Activated T-cell treated with anti-CD3 and anti-CD28 coated beads, Interleukin-2, amount 50 U/mL, for 72 hours (primary cell): ENCODE results near the gene ZNHIT1. TPM values are rescaled to one million over a fixed set of nuclear protein-coding genes. Genes with fewer than 3 reads are reported as not detected.
"Not testable (repeated sequence)": the region's sequence is repeated elsewhere in the genome, so short reads cannot be mapped to it uniquely, and the experiment has no call there.

ENCODE experiments used
- ATAC-seq, 2 donors: fragments of 150-1000 bp; cut with Tn5 transposase; replicated peaks in 1 of 2; 2 replicates each; pipeline ENCODE4 v1.10.0; 2021; ENCODE audit warnings: moderate library complexity in 2 of 2, mild to moderate bottlenecking in 1 of 2
- DNase-seq, 2 donors: peaks; one replicate each; pipeline ENCODE4 v3.0.0; 2021 to 2022; ENCODE audit warnings: mixed read lengths in 1 of 2
- H3K27ac Mint-ChIP-seq: one replicate; pipeline ENCODE4 v1.8.0; 2022; ENCODE audit warnings: mild to moderate bottlenecking, moderate library complexity, mixed read lengths
- H3K27me3 Mint-ChIP-seq: one replicate; pipeline ENCODE4 v1.8.0; 2022; ENCODE audit warnings: low read depth, mixed read lengths
- H3K36me3 Mint-ChIP-seq, 2 donors: one replicate each; pipeline ENCODE4 v1.8.0; 2022; ENCODE audit warnings: mixed read lengths in 2 of 2, mild to moderate bottlenecking in 1 of 2; ENCODE audit not compliant: insufficient read depth in 2 of 2
- H3K4me1 Mint-ChIP-seq: one replicate; pipeline ENCODE4 v1.8.0; 2022; ENCODE audit warnings: low read depth, mixed read lengths
- H3K4me3 Mint-ChIP-seq, 2 donors: one replicate each; pipeline ENCODE4 v1.8.0; 2022; ENCODE audit warnings: mild to moderate bottlenecking in 2 of 2, mixed read lengths in 2 of 2, moderate library complexity in 2 of 2
- H3K9me3 Mint-ChIP-seq, 2 donors: one replicate each; pipeline ENCODE4 v1.8.0; 2022; ENCODE audit warnings: mixed read lengths in 2 of 2
- total RNA-seq, 2 donors: library from RNA; stranded (reverse); gene quantifications; one replicate each; pipeline ENCODE4 v1.2.3, GENCODE V29; 2022

ZNHIT1 gene
- total RNA-seq, 2 donors from 2014 or later: 36.6 to 38.9 TPM

DNA sequence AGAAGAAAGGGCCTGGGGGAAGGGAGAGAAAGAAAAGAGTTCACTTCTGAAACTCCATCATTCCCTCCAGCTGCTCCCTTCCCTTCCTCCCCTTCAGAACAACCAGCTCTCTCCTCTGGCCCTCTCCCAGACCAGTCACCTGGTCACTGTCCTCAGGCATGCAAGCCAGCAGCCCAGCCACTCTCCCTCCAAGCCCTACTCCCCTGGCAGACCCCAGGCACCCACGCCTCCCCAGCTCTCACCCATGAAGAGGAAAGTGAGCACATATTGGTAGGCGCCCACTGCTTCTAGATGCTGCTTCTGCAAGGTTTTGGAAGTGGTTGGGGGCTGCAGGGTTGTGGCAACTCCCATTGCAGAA, 17.5 kb upstream of the ZNHIT1 start:
- H3K27ac Mint-ChIP-seq: no peak overlapping the region
- ATAC-seq (no peak), DNase-seq (no peak)
- peaks cover 13% of the 10 kb centered on the region for H3K4me1 Mint-ChIP-seq
- H3K36me3 Mint-ChIP-seq: no peaks in the 10 kb centered on the region
- peaks cover 39% of the 10 kb centered on the region for H3K27me3 Mint-ChIP-seq
- H3K9me3 Mint-ChIP-seq: no peaks in the 10 kb centered on the region
- peak overlapping the region in 1 of 2 donors; percentile 54 for H3K4me3 Mint-ChIP-seq

DNA sequence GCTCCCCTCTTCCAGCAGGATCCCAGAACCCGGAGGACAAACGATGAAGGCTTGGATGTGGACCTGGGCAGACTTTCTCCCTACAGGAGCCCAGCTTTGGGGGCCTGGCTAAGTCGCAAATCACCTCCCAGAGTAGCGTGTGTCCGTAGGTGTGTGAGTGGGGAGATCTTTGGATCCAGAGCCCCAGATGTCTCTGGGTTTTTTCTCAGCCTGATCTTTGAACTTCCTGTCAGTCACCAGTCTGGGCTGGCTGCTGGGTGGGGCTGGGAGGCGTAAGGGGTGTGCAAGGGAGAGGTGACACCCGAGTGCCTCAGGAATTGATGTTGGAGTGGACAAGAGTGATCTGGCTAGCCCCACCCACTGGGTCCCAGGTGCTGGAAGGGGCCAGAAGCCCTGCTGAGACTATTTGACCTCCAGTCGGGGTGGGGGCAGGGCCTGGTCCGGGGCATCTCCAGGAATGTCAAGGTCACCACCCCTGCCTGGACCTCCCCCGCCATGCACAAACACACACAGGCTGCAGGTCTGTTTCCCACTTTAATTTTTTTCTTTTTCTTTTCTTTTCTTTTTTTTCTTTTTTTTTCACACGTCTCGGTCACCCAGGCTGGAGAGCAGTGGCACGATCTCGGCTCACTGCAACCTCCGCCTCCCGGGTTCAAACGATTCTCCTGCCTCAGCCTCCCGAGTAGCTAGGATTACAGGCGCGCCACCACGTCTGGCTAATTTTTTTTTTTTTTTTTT, 16.9 kb upstream of the ZNHIT1 start, which contains the start of gene MOGAT3:
Gene MOGAT3 (minus strand): TSS at position 175 of the 738 bp plus-strand sequence. CDS start 182 bp downstream, outside the sequence.
- Mint-ChIP-seq H3K9me3 (no peaks in the 10 kb centered on the region), H3K4me1 (peaks cover 13% of the 10 kb centered on the region), H3K27ac (no peak within 1 kb of the TSS), H3K27me3 (peaks cover 39% of the 10 kb centered on the region), H3K4me3 (peak within 1 kb of the TSS in 1 of 2 donors; percentile 54), H3K36me3 (no peaks in the 10 kb centered on the region)
- DNase-seq (no peak), ATAC-seq (no peak)

DNA sequence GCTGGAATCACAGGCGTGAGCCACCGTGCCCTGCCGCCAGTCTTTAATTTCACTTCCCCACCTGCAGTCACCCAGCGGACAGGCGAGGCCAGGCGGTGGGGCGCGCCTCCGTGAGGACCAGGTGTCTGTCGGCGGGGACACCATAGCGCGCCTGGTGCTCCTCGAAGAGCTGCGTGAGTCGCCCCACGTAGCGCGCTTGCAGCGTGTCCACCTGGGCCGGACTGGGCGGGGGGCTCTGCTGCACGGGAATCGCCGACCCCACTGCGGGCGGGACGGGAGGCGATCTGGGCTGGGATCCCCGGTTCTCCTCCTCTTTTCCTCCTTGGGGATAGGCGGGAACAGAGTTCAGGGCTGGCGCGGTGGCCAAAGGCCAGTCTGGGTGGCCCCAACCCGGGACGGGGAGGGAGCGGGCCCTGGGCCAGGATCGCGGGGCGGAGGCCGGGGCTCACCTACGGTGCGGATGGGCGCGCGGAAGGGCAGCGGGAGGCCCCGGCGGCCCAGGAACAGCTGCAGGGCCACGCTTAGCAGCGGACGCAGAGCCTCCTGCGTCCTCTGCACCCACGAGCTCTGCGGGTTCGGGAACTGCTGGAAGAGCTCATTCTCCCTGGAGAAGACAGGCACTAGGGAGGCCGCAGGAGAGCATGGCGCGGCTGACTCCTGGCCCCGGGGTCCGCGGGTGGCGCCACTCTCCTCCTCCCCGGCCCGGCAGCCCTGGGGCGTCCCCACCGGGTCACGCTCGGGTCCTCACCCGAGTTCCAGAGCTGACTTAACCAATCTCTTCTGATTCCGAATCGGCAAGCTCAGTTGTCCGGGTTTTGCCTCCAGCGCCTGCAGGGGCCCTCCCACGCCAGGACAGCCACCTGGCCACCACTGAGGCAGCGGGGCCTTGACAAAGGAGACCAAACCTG, 16.0 kb upstream of the ZNHIT1 start:
- no peaks in the 10 kb centered on the region for H3K36me3 Mint-ChIP-seq
- peaks cover 13% of the 10 kb centered on the region for H3K4me1 Mint-ChIP-seq
- peak overlapping the region in 1 of 2 donors; percentile 40 for H3K4me3 Mint-ChIP-seq
- ATAC-seq (no peak), DNase-seq (no peak)
- no peak overlapping the region for H3K27ac Mint-ChIP-seq
- no peaks in the 10 kb centered on the region for H3K9me3 Mint-ChIP-seq
- peaks cover 39% of the 10 kb centered on the region for H3K27me3 Mint-ChIP-seq

DNA sequence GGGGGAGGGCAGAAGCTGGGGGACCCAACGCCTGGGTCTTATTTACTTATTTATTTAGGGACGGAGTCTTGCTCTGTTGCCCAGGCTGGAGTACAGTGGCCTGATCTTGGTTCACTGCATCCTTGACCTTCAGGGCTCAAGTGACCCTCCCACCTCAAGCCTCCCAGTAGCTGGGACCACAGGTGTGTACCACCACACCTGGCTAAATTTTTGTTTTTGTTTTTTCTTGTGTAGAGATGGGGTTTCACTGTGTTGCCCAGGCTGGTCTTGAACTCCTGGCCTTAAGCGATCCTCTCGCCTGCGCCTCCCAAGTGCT, 15.4 kb upstream of the ZNHIT1 start:
- no peak for ATAC-seq
- no peaks in the 10 kb centered on the region for H3K9me3 Mint-ChIP-seq
- peaks cover 13% of the 10 kb centered on the region for H3K4me1 Mint-ChIP-seq
- H3K27me3 Mint-ChIP-seq: peaks cover 39% of the 10 kb centered on the region
- no peak overlapping the region for H3K27ac Mint-ChIP-seq
- DNase-seq: no peak
- H3K36me3 Mint-ChIP-seq: no peaks in the 10 kb centered on the region
- peak overlapping the region in 1 of 2 donors; percentile 15 for H3K4me3 Mint-ChIP-seq

DNA sequence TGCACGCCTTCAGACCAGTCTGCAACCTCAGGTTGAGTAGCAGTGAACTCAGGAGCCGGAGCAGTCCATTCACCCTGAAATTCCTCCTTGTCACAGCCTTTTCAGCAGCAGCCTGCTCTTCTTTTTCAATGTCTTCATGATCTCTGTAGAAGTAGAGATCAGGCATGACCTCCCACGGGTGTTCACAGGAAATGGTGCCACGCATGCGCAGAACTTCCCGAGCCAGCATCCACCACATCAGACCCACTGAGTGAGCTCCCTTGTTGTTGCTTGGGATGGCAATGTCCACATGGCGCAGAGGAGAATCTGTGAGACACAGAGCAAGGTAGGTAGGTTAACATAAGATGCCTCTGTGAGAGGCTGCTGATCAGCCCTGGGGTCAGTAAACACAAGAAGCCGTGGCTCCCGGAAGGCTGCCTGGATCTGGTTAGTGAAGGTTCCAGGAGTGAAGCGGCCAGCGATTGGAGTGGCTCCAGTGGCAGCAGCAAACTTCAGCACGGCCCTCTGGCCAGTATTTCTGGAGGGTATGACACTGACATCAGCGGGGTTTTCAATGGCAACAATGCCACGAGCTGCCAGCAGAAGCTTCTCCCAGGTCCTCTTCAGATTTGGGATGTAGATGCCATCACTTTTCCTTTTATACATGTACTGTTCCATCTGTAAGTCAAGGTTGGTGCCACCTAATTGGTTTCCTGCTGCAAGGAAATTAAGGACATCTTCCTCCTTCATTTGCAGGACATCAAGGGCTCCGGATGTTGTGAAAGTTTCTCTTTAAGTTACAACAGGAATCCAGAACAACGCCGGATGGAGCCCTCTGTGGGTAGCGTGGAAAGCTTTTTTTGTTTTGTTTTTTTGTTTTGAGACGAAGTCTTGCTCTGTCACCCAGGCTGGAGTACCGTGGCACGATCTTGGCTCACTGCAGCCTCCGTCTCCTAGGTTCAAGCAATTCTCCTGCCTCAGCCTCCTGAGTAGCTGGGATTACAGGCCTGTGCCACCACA, 13.9 kb upstream of the ZNHIT1 start:
- Mint-ChIP-seq H3K27ac (peak overlapping the region; percentile 22), H3K4me3 (peak overlapping the region; percentile 44 to 52), H3K4me1 (peaks cover 13% of the 10 kb centered on the region), H3K27me3 (peaks cover 39% of the 10 kb centered on the region)
- ATAC-seq: peak in 1 of 2 donors; percentile 38
- not testable (repeated sequence) for H3K9me3 Mint-ChIP-seq, DNase-seq, H3K36me3 Mint-ChIP-seq

DNA sequence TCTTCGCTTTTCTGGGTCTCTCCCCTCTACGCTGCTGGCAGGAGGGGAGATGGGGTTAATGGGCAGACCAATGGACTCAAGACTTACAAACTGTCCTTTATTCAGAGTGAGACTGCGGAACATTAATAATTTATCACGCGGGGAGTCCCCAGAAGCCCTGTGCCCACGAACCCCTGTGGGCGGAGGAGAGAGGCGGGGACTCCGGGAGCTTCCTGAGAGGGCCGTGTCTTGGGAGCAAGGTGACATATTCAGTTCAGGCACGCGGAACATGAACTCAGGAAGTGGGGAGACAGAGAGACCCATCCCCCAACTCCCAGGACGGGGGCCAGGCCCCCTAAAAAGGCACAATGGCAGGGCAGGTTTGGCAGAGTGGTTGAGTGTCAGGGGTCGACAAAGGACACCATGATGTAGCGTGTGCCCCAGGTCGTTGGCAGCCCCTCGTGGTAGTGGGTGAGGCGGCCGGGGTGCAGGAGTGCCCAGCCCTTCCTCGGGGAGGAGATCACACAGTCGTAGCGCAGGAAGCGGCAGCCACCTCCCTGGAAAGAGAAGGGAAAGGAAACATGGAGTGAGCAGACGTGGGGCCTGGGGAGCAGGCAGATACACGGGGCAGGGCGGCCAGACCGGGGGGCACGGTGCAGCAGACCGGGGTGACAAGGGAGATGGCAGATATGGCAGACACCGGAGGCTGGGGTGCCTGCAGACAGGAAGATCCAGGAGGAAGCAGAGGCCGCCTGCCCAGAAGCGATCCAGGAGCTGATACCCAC, 11.9 kb upstream of the ZNHIT1 start:
- peaks cover 0 to 2% of the 10 kb centered on the region in 2 donors for H3K36me3 Mint-ChIP-seq
- no peak overlapping the region for H3K4me3 Mint-ChIP-seq
- DNase-seq: no peak
- H3K9me3 Mint-ChIP-seq: no peaks in the 10 kb centered on the region
- no peak for ATAC-seq
- no peak overlapping the region for H3K27ac Mint-ChIP-seq
- peaks cover 8% of the 10 kb centered on the region for H3K4me1 Mint-ChIP-seq
- peaks cover 26% of the 10 kb centered on the region for H3K27me3 Mint-ChIP-seq

DNA sequence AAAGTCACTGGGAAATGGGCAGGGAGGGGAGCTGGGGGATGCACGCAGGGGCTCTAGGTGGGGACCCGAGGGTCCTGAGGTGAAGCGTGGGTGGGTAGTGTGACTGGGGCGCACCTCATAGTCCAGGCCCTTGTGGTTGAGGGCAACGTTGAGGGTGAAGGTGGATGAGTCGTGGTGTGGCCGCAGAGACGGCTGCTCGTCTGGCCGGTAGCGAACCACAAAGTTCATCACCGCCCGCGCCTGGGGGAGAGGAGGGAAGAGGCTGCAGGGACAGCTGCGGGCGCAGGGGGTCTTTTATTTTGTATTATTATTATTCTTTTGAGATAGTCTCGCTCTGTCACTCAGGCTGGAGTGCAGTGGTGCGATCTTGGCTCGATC, 11.3 kb upstream of the ZNHIT1 start:
- Mint-ChIP-seq H3K4me3 (no peak overlapping the region), H3K36me3 (peaks cover 0 to 2% of the 10 kb centered on the region in 2 donors), H3K27me3 (peaks cover 20% of the 10 kb centered on the region), H3K27ac (no peak overlapping the region), H3K9me3 (no peaks in the 10 kb centered on the region), H3K4me1 (peaks cover 8% of the 10 kb centered on the region)
- no peak for DNase-seq
- ATAC-seq: no peak

DNA sequence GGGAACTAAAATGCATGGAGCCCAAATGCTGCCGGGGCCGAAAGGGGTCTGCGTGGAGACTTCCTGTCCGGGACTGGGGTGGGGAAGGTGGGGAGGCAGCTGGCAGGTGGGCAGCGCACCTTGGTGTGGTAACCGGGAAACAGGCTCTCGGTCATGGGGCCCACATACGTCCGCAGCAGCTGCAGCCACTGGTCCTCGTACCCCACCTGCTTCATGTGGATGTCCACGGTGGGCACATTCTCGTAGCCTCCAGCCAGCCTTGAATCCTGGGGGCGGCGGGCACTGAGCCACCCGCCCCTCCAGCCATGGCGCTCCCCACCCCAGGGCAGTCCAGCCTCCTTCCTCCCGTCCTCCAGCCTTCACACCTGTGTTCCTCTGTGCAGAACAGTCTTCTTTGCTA, 10.5 kb upstream of the ZNHIT1 start:
- Mint-ChIP-seq H3K9me3 (no peaks in the 10 kb centered on the region), H3K4me1 (peaks cover 8% of the 10 kb centered on the region), H3K4me3 (no peak overlapping the region), H3K36me3 (peaks cover 0 to 2% of the 10 kb centered on the region in 2 donors), H3K27me3 (peaks cover 17% of the 10 kb centered on the region), H3K27ac (no peak overlapping the region)
- DNase-seq: no peak
- ATAC-seq: no peak

DNA sequence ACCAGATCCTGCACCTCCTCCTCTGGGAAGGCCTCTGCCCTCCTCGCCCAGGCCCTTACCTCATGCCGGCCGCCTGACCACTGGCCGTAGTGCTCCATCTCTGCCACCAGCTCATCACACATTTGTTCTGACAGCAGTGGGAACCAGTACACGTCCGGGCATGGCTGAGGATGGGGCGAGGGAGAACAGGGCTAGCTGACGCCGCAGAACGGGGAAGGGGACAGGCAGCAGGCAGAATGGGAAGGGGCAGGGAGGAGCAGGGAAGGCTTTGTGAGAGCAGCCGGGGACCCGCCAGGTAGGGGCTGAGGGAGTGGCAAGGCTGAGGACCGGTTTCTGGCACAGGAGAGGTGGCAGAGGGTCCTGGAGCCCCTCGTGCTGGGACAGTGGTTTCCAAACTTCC, 9.2 kb upstream of the ZNHIT1 start:
- Mint-ChIP-seq H3K27ac (no peak overlapping the region), H3K9me3 (no peaks in the 10 kb centered on the region), H3K27me3 (peaks cover 6% of the 10 kb centered on the region), H3K4me1 (peaks cover 6% of the 10 kb centered on the region), H3K4me3 (no peak overlapping the region), H3K36me3 (peaks cover 0 to 2% of the 10 kb centered on the region in 2 donors)
- DNase-seq: no peak
- ATAC-seq: no peak

DNA sequence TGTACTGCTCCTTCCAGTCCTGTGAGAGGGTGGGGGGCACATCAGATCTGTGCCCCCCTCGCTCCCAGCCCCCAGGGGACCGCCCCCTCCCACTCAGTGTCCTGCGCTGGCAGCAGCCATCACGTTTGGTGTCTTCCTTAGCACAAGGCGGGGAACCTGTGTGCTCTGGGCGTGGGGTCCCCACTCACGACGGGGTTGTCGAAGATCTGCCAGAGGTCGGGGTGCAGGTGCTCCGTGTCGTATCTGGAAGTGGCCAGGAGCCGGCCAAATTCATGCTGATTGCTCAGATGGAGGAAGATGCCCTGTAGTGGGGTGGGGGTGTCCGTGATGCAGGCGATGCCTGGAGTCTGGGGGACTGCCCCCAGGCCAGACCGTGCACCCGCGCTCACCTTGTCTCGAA, 7.8 kb upstream of the ZNHIT1 start:
- peaks cover 0 to 2% of the 10 kb centered on the region in 2 donors for H3K36me3 Mint-ChIP-seq
- H3K9me3 Mint-ChIP-seq: no peaks in the 10 kb centered on the region
- ATAC-seq: no peak
- no peak overlapping the region for H3K4me3 Mint-ChIP-seq
- no peak overlapping the region for H3K27ac Mint-ChIP-seq
- no peaks in the 10 kb centered on the region for H3K27me3 Mint-ChIP-seq
- DNase-seq: no peak
- H3K4me1 Mint-ChIP-seq: no peaks in the 10 kb centered on the region

DNA sequence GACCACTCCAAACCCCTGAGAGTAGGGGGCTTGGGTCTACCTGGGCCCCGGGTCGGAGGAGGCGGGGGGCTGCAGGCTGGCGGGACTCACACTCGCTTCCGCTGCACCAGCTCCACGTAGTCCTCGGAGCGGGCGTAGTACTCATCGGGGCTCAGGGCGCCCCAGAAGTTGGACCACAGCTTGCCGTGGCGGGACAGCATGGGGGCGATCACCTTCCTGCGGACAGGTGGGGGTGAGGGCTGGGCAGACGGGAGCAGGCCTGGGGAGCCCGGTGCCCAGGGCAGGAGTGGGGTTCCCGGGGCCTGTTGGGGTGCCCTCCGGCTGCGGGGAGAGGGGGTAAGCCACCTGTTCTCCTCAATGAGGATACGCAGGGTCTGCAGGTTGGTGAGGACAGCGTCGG, 6.5 kb upstream of the ZNHIT1 start:
- peaks cover 11% of the 10 kb centered on the region for H3K4me1 Mint-ChIP-seq
- H3K4me3 Mint-ChIP-seq: no peak overlapping the region
- H3K27me3 Mint-ChIP-seq: no peaks in the 10 kb centered on the region
- DNase-seq (no peak), ATAC-seq (no peak)
- no peaks in the 10 kb centered on the region for H3K9me3 Mint-ChIP-seq
- H3K36me3 Mint-ChIP-seq: peaks cover 0 to 2% of the 10 kb centered on the region in 2 donors
- no peak overlapping the region for H3K27ac Mint-ChIP-seq

DNA sequence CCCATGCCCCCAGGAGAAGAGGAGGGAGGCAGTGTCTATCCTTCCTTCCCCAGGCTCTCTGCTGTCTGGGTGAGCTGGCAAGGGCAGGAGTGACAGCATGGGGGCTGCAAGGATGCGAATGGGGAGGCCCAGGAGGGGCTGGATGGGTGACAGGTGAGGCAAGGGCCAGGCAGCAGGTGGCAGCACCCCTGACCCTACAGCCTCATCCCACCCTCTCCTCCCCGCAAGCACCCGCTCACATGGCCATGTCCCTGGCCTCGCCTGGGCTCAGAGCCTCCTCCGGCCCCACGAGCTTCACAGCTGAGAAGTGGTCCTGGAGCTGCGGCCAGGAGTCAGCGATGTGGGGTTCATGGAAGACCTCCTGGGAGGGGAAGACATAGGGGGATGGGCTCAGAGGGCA, 6.0 kb upstream of the ZNHIT1 start:
- Mint-ChIP-seq H3K4me3 (no peak overlapping the region), H3K36me3 (peaks cover 0 to 2% of the 10 kb centered on the region in 2 donors), H3K4me1 (peaks cover 16% of the 10 kb centered on the region), H3K27ac (no peak overlapping the region), H3K27me3 (no peaks in the 10 kb centered on the region), H3K9me3 (no peaks in the 10 kb centered on the region)
- ATAC-seq: no peak
- no peak for DNase-seq
